A673 (cell line): ENCODE results near the gene KRTCAP3.

Experiments
- CTCF ChIP-seq: fragments of 300-800, 200-600 bp; sonication (generic); conservative IDR thresholded peaks from 2 replicates; pipeline ENCODE4 v1.5.1; 2017; ENCODE audit warnings: low read depth, mild to moderate bottlenecking, antibody characterized with exemption, low read length, moderate library complexity, mixed read lengths
- EZH2 ChIP-seq: fragments of 200-600 bp; sonication (generic); IDR thresholded peaks from 2 replicates; pipeline ENCODE4 v1.6.1; 2017; ENCODE audit warnings: borderline replicate concordance, low read depth, mild to moderate bottlenecking, mixed read lengths, antibody characterized with exemption, low read length; ENCODE audit not compliant: poor library complexity, severe bottlenecking

GRCh38 chr2:27409321-27410073, 32.7 kb upstream of the KRTCAP3 start, which contains the start of gene PPM1G:
- TF ChIP-seq CTCF (no peak), EZH2 (no peak)
